Spleen (tissue), 11 donors: ENCODE results near the gene KCTD4. TPM values are rescaled to one million over a fixed set of nuclear protein-coding genes. Genes with fewer than 3 reads are reported as not detected.
"Not testable (repeated sequence)": the region's sequence is repeated elsewhere in the genome, so short reads cannot be mapped to it uniquely, and the experiment has no call there.

ENCODE experiments used
- DNase-seq: peaks from one replicate; pipeline ENCODE4 v3.0.0-alpha.2; 2020
- H3K27ac ChIP-seq, 8 donors: fragments of 200-600 bp; sonication (generic) in 7 of 8; 1 replicate in 4 of 8; 2 replicates in 4 of 8; pipeline versions ENCODE4 v1.5.0 to v1.8.0; 2016 to 2021; ENCODE audit warnings: inconsistent platforms in 4 of 8, mild to moderate bottlenecking in 4 of 8, moderate library complexity in 1 of 8
- H3K27me3 ChIP-seq, 7 donors: fragments of 200-600 bp; sonication (generic) in 6 of 7; replicated peaks in 1 of 7; 1 replicate in 4 of 7; 2 replicates in 3 of 7; pipeline versions ENCODE4 v1.5.0 to v1.8.0; 2016 to 2021; ENCODE audit warnings: inconsistent platforms in 3 of 7, mild to moderate bottlenecking in 1 of 7
- H3K36me3 ChIP-seq, 6 donors: fragments of 200-600 bp; sonication (generic) in 5 of 6; 1 replicate in 4 of 6; 2 replicates in 2 of 6; pipeline versions ENCODE4 v1.5.0 to v1.8.0; 2016 to 2021; ENCODE audit warnings: inconsistent platforms in 2 of 6
- H3K4me1 ChIP-seq, 6 donors: fragments of 200-600 bp; sonication (generic) in 5 of 6; 1 replicate in 3 of 6; 2 replicates in 3 of 6; pipeline versions ENCODE4 v1.5.0 to v1.8.0; 2016 to 2021; ENCODE audit warnings: inconsistent platforms in 3 of 6
- H3K4me3 ChIP-seq, 8 donors: fragments of 200-600 bp; sonication (generic) in 7 of 8; 1 replicate in 4 of 8; 2 replicates in 4 of 8; pipeline versions ENCODE4 v1.5.0 to v1.8.0; 2016 to 2021; ENCODE audit warnings: inconsistent platforms in 4 of 8, mild to moderate bottlenecking in 4 of 8, moderate library complexity in 2 of 8
- H3K9me3 ChIP-seq, 8 donors: fragments of 200-600 bp; sonication (generic) in 7 of 8; 1 replicate in 4 of 8; 2 replicates in 4 of 8; pipeline versions ENCODE4 v1.5.0 to v1.8.0; 2016 to 2021; ENCODE audit warnings: inconsistent platforms in 4 of 8
- POLR2A ChIP-seq, 3 donors: fragments of 450-650 bp; IDR thresholded peaks; one replicate each; pipeline ENCODE4 v1.5.1; 2017; ENCODE audit warnings: antibody characterized with exemption in 3 of 3, mild to moderate bottlenecking in 1 of 3
- POLR2AphosphoS5 ChIP-seq, 3 donors: sonication (generic); formaldehyde crosslinking; IDR thresholded peaks; one replicate each; pipeline ENCODE4 v1.5.1; 2017; ENCODE audit warnings: antibody characterized with exemption in 3 of 3
- WGBS, 5 donors: extraction: QIAGEN DNeasy Blood & Tissue Kit in 3 of 5; methylation state at CpG; one replicate each; pipeline versions ENCODE4 v1.1.5 to v1.1.7; 2013 to 2018; 5-methylcytosine and 5-hydroxymethylcytosine counted together
- intact Hi-C: fragments of 100-400 bp; cut with DNase I; formaldehyde crosslinking; loops from one replicate; pipeline ENCODE4 v1.15.0; 2023; ENCODE audit warnings: low total_unique reads
- polyA plus RNA-seq, 3 donors: library from polyadenylated mRNA; stranded (reverse); fragments of 200-250 nt; gene quantifications; one replicate each; pipeline ENCODE4 v1.2.1, GENCODE V29; 2013
- total RNA-seq, 7 donors: library from RNA; depleted of rRNA in 3 of 7; stranded (reverse); fragments of >200 nt in 3 of 7; fragmentation: NEBNext Ultra II Directional in 4 of 7; extraction: Animal tissue kit (Norgen Biotek cat#: 25700) in 4 of 7; gene quantifications; one replicate each; pipeline versions ENCODE4 v1.1.0 to v1.2.1, GENCODE V29; 2016 to 2021
- TF ChIP-seq, protein P1 (sequence below), 11 experiments: fragments of 200-600 bp in 7 of 11; fragments of 450-650 bp in 4 of 11; sonication (generic) in 4 of 11; IDR thresholded peaks in 8 of 11; conservative IDR thresholded peaks in 3 of 11; 1 replicate in 7 of 11; 2 replicates in 4 of 11; pipeline versions ENCODE4 v1.4.0 to v1.8.0; 2016 to 2021; ENCODE audit warnings: antibody characterized with exemption in 11 of 11, inconsistent platforms in 4 of 11, mild to moderate bottlenecking in 1 of 11
- donor health status: healthy with polysubstance abuse.
- donor health status: DM: no; HTN: no; CAD: no; lungs with moderate emphysema.
- donor health status: DM: no; HTN: no; CAD: no.
- donor health status: Bipolar disorder and iron deficiency.
- donor health status: healthy.
- donor health status: DM: no; HTN: no; CAD: no.
- donor health status: DM: yes; HTN: yes; CAD: no.

Gene KCTD4
- total and polyA plus RNA-seq, 10 donors = 0.10 TPM; not detected in 9

DNA sequence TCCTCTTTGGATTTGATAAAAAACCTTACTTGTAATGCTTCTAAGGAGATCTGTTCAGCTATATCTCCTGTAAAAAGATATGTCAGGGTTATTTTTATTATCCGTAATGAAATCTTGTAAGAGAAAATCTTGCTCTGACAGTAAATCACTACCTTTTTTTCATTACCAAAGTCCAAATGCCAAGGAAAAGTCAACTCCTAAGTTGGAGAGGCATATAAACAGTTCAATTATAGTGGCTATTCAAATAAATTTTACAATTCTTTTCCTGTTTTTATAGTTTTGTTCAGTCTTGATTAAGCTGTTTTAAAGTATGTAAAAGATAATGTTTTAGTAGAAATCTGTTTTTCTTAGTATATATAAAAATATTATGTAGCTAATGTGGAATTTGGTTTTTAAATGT lies 9.0 kb downstream of the KCTD4 start:
- TF ChIP-seq POLR2A (IDR thresholded peaks at IDR 0.05) = no peak
- TF ChIP-seq, protein P1, sequence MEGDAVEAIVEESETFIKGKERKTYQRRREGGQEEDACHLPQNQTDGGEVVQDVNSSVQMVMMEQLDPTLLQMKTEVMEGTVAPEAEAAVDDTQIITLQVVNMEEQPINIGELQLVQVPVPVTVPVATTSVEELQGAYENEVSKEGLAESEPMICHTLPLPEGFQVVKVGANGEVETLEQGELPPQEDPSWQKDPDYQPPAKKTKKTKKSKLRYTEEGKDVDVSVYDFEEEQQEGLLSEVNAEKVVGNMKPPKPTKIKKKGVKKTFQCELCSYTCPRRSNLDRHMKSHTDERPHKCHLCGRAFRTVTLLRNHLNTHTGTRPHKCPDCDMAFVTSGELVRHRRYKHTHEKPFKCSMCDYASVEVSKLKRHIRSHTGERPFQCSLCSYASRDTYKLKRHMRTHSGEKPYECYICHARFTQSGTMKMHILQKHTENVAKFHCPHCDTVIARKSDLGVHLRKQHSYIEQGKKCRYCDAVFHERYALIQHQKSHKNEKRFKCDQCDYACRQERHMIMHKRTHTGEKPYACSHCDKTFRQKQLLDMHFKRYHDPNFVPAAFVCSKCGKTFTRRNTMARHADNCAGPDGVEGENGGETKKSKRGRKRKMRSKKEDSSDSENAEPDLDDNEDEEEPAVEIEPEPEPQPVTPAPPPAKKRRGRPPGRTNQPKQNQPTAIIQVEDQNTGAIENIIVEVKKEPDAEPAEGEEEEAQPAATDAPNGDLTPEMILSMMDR (IDR thresholded peaks at IDR 0.05 in 8 of 11, conservative IDR thresholded peaks at IDR 0.05 in 3 of 11) = no peak
- TF ChIP-seq POLR2AphosphoS5 (IDR thresholded peaks at IDR 0.05) = no peak
- intact Hi-C loops = no loop called here
- no peak for DNase-seq
- H3K27me3 ChIP-seq = no peaks in the 10 kb centered on the region
- WGBS, 5 donors = 43 to 96% (median 94%) methylated on average over 1 of the region's 1 CpG
- no peak overlapping the region for H3K27ac ChIP-seq
- H3K4me1 ChIP-seq = peaks cover 0 to 27% (median 13%) of the 10 kb centered on the region in 6 donors
- peaks cover 0 to 10% (median 0%) of the 10 kb centered on the region in 6 donors for H3K36me3 ChIP-seq
- no peak overlapping the region for H3K4me3 ChIP-seq
- H3K9me3 ChIP-seq = peaks cover 0 to 3% (median 0%) of the 10 kb centered on the region in 8 donors

DNA sequence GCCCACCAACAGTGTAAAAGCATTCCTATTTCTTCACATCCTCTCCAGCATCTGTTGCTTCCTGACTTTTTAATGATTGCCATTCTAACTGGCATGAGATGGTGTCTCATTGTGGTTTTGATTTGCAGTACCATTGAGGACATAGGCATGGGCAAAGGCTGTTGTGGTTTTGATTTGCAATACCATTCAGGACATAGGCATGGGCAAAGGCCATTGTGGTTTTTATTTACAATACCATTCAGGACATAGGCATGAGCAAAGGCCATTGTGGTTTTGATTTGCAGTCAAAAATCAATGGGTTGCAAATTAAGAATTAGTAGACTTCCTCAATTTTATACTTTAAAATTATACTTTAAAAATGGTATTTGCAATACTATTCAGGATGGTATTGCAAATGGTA lies 11.3 kb downstream of the KCTD4 start:
- H3K27ac ChIP-seq, intact Hi-C loops, H3K27me3 ChIP-seq, DNase-seq, H3K9me3 ChIP-seq, H3K4me3 ChIP-seq, H3K4me1 ChIP-seq: not testable (repeated sequence)
- peaks cover 0 to 12% (median 0%) of the 10 kb centered on the region in 6 donors for H3K36me3 ChIP-seq

DNA sequence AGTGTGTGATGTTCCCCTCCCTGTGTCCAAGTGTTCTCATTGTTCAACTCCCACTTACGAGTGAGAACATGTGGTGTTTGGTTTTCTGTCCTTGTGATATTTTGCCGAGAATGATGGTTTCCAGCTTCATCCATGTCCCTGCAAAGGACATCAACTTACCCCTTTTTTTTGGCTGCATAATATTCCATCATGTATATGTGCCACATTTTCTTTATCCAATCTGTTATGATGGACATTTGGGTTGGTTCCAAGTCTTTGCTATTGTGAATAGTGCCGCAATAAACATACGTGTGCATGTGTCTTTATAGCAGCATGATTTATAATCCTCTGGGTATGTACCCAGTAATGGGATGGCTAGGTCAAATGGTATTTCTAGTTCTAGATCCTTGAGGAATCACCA lies 11.8 kb downstream of the KCTD4 start:
- H3K9me3 ChIP-seq, H3K4me1 ChIP-seq, H3K4me3 ChIP-seq, H3K27ac ChIP-seq, intact Hi-C loops, H3K27me3 ChIP-seq, DNase-seq: not testable (repeated sequence)
- H3K36me3 ChIP-seq = peaks cover 0 to 17% (median 0%) of the 10 kb centered on the region in 6 donors
- WGBS, 5 donors = 92 to 97% (median 94%) methylated on average over 4 of the region's 4 CpGs

DNA sequence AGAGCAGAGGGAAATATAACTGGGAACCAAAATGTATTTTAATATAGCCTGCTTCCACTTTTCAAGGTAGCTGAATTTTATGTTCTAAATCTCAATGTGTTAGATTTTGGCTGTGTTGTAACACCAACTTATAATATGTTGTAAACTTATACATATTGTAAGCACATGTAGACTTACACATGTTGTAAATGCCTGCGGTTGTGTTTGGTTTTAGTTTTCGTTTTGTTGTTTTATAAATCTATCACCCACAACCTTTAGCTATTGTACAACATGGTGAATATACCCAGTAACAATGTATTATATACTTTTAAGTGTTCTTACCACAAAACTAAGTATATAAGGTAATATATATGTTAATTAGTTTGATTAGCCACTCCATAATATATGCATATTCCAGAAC lies 15.6 kb downstream of the KCTD4 start:
- no peak for TF ChIP-seq POLR2AphosphoS5 (IDR thresholded peaks at IDR 0.05)
- TF ChIP-seq, protein P1 (IDR thresholded peaks at IDR 0.05 in 8 of 11, conservative IDR thresholded peaks at IDR 0.05 in 3 of 11) = no peak
- no peak for TF ChIP-seq POLR2A (IDR thresholded peaks at IDR 0.05)
- WGBS, 5 donors = 93 to 97% (median 96%) methylated on average over 2 of the region's 2 CpGs
- H3K9me3 ChIP-seq = peaks cover 0 to 3% (median 0%) of the 10 kb centered on the region in 8 donors
- H3K27ac ChIP-seq = no peak overlapping the region
- no peak overlapping the region for H3K4me3 ChIP-seq
- H3K36me3 ChIP-seq = peaks cover 0 to 31% (median 0%) of the 10 kb centered on the region in 6 donors
- DNase-seq = no peak
- H3K27me3 ChIP-seq = no peaks in the 10 kb centered on the region
- H3K4me1 ChIP-seq = peaks cover 0 to 11% (median 0%) of the 10 kb centered on the region in 6 donors
- intact Hi-C loops = no loop called here

DNA sequence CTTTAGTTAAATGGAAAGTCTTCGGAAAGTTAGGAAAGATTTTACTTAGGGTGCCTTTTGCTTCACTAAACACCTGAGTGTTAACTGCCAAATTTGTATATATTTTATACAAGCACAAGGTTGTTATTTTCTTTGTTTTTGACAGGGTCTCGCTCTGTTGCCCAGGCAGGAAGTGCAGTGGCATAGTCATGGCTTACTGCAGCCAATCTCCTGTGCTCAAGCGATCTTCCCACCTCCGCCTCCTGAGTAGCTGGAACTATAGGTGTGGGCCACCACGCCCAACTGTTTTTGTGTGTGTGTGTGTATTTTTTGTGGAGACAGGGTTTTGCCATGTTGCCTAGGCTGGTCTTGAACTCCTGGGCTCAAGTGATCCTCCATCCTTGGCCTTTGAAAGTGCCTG lies 16.2 kb downstream of the KCTD4 start:
- Histone ChIP-seq H3K9me3 (peaks cover 0 to 3% (median 0%) of the 10 kb centered on the region in 8 donors), H3K27me3 (no peaks in the 10 kb centered on the region), H3K4me1 (peaks cover 0 to 11% (median 0%) of the 10 kb centered on the region in 6 donors), H3K27ac (no peak overlapping the region), H3K36me3 (peaks cover 0 to 31% (median 0%) of the 10 kb centered on the region in 6 donors), H3K4me3 (no peak overlapping the region)
- DNase-seq = no peak
- TF ChIP-seq POLR2AphosphoS5 (IDR thresholded peaks at IDR 0.05) = no peak
- TF ChIP-seq, protein P1 (IDR thresholded peaks at IDR 0.05 in 8 of 11, conservative IDR thresholded peaks at IDR 0.05 in 3 of 11) = no peak
- no peak for TF ChIP-seq POLR2A (IDR thresholded peaks at IDR 0.05)
- intact Hi-C loops = no loop called here
- 81 to 88% (median 86%) methylated on average over 5 of the region's 5 CpGs for WGBS, 5 donors
